RWPE1 (cell line): Measurements from ENCODE around the gene OR5L1.

ENCODE experiments used
- CTCF ChIA-PET: fragments of 350-600 bp; sonication (Branson Sonifier 250); formaldehyde crosslinking; extraction: SDS; loops from one replicate; lab custom pipeline; 2021; lab: Yijun Ruan, JAX
- POLR2A ChIA-PET: fragments of 400-600 bp; formaldehyde crosslinking; extraction: SDS; loops from one replicate; lab custom pipeline; 2020; ENCODE audit warnings: antibody characterized with exemption; ENCODE audit not compliant: low non-redundant PET; lab: Yijun Ruan, JAX
- DNase-seq: peaks from one replicate; pipeline ENCODE4 v3.0.0; 2012; ENCODE audit warnings: low spot score
- H3K27ac ChIP-seq: fragments of 450-650 bp; 2 replicates; pipeline ENCODE4 v1.5.1; 2017
- CTCF ChIP-seq: fragments of 450-650 bp; conservative IDR thresholded peaks from 2 replicates; pipeline ENCODE4 v1.5.1; 2017; ENCODE audit warnings: low read depth, mild to moderate bottlenecking

OR5L1 gene

GRCh38 chr11:55811067-55811466 is at the start of gene OR5L1:
OR5L1 (plus strand) TSS chr11:55811367; CDS start chr11:55811467, 100 bp downstream.
- POLR2A ChIA-PET, result no interaction called here
- CTCF ChIA-PET, result no interaction called here
- no peak for DNase-seq

GRCh38 chr11:55773138-55773537 is 38.0 kb upstream of the OR5L1 start, which contains the start of gene OR5D13:
OR5D13 (plus strand) TSS chr11:55773438; CDS start chr11:55773438, 0 bp downstream.
- ChIA-PET CTCF (no interaction called here), POLR2A (no interaction called here)
- no peak for DNase-seq
- no peak within 1 kb of the TSS for H3K27ac ChIP-seq
- no peak for TF ChIP-seq CTCF

More at GRCh38 chr11:55811067-55811466, at the start of gene OR5L1:
- no peak for TF ChIP-seq CTCF
- H3K27ac ChIP-seq, result no peak within 1 kb of the TSS

GRCh38 chr11:55791606-55792005 is 19.6 kb upstream of the OR5L1 start:
- no peak for TF ChIP-seq CTCF
- CTCF ChIA-PET, result no interaction called here
- no peak for DNase-seq
- no peak overlapping the region for H3K27ac ChIP-seq
- POLR2A ChIA-PET, result no interaction called here

GRCh38 chr11:55793321-55793720 is 17.8 kb upstream of the OR5L1 start:
- no peak for DNase-seq
- H3K27ac ChIP-seq, result no peak overlapping the region
- no peak for TF ChIP-seq CTCF
- CTCF ChIA-PET, result no interaction called here
- POLR2A ChIA-PET, result no interaction called here

GRCh38 chr11:55795256-55795655 is 15.9 kb upstream of the OR5L1 start, which contains the start of gene OR5D14:
OR5D14 (plus strand) TSS chr11:55795556; CDS start chr11:55795556, 0 bp downstream.
- no peak for TF ChIP-seq CTCF
- no peak within 1 kb of the TSS for H3K27ac ChIP-seq
- ChIA-PET POLR2A (no interaction called here), CTCF (no interaction called here)
- DNase-seq, result no peak

GRCh38 chr11:55806248-55806647 is 4.9 kb upstream of the OR5L1 start:
- ChIA-PET CTCF (no interaction called here), POLR2A (no interaction called here)
- DNase-seq, result no peak
- H3K27ac ChIP-seq, result no peak overlapping the region
- TF ChIP-seq CTCF, result no peak
